Neural cell (in vitro differentiated cells): ENCODE data around the gene PARD6G. TPM values are rescaled to one million over a fixed set of nuclear protein-coding genes. Genes with fewer than 3 reads are reported as not detected.

Experiments
- H2AFZ ChIP-seq: fragments of 200-600, 300-800 bp; sonication (generic), shearing (Covaris generic); 2 replicates; pipeline ENCODE4 v1.6.0; 2014; ENCODE audit warnings: low read depth, mild to moderate bottlenecking, antibody characterized with exemption, low read length, moderate library complexity
- H3F3A ChIP-seq: fragments of 200-600 bp; shearing (Covaris generic); 2 replicates; pipeline ENCODE4 v1.6.1; 2016; ENCODE audit warnings: mild to moderate bottlenecking, moderate library complexity, mixed read lengths, antibody characterized with exemption, low read length; ENCODE audit not compliant: insufficient read depth, poor library complexity, severe bottlenecking
- H3K27ac ChIP-seq: fragments of 200-600, 300-800 bp; sonication (generic), shearing (Covaris generic); 2 replicates; pipeline ENCODE4 v1.5.1; 2014; ENCODE audit warnings: mild to moderate bottlenecking, low read length, moderate library complexity
- H3K27me3 ChIP-seq: fragments of 300-800, 200-600 bp; sonication (generic), shearing (Covaris generic); 2 replicates; pipeline ENCODE4 v1.6.0; 2014; ENCODE audit warnings: mild to moderate bottlenecking, low read depth, low read length, moderate library complexity; ENCODE audit not compliant: insufficient read depth
- H3K36me3 ChIP-seq: fragments of 300-800, 200-600 bp; sonication (generic), shearing (Covaris generic); 2 replicates; pipeline ENCODE4 v1.5.1; 2014; ENCODE audit warnings: mild to moderate bottlenecking, antibody characterized with exemption, low read length, moderate library complexity; ENCODE audit not compliant: insufficient read depth
- H3K4me2 ChIP-seq: fragments of 300-800, 200-600 bp; sonication (generic), shearing (Covaris generic); 2 replicates; pipeline ENCODE4 v1.6.0; 2014; ENCODE audit warnings: mild to moderate bottlenecking, low read length
- H3K4me3 ChIP-seq: fragments of 300-800, 200-600 bp; sonication (generic), shearing (Covaris generic); 2 replicates; pipeline ENCODE4 v1.5.1; 2014; ENCODE audit warnings: mild to moderate bottlenecking, low read length, moderate library complexity
- H3K79me2 ChIP-seq: fragments of 200-600 bp; shearing (Covaris generic); replicated peaks from 2 replicates; pipeline ENCODE4 v1.6.0; 2014; ENCODE audit warnings: mild to moderate bottlenecking, low read length, moderate library complexity; ENCODE audit not compliant: insufficient read depth
- H3K9ac ChIP-seq: fragments of 300-800, 200-600 bp; sonication (generic), shearing (Covaris generic); 2 replicates; pipeline ENCODE4 v1.6.1; 2016; ENCODE audit warnings: mild to moderate bottlenecking, low read length, mixed read lengths
- H3K9me2 ChIP-seq: fragments of 200-600 bp; shearing (Covaris generic); 2 replicates; pipeline ENCODE4 v1.6.1; 2016; ENCODE audit warnings: mild to moderate bottlenecking, low read length, mixed read lengths; ENCODE audit not compliant: insufficient read depth
- H3K9me3 ChIP-seq: fragments of 200-600, 300-800 bp; sonication (generic), shearing (Covaris generic); 2 replicates; pipeline ENCODE4 v1.6.1; 2016; ENCODE audit warnings: mild to moderate bottlenecking, mixed run types, low read length, moderate library complexity, mixed read lengths
- H4K20me1 ChIP-seq: fragments of 200-600 bp; shearing (Covaris generic); 2 replicates; pipeline ENCODE4 v1.6.1; 2016; ENCODE audit warnings: mild to moderate bottlenecking, mixed run types; ENCODE audit not compliant: insufficient read depth
- CTCF ChIP-seq: fragments of 450-650 bp; IDR thresholded peaks from 2 replicates; pipeline ENCODE4 v1.5.1; 2014; ENCODE audit warnings: antibody characterized with exemption, mild to moderate bottlenecking, moderate library complexity; ENCODE audit not compliant: poor library complexity, severe bottlenecking
- EP300 ChIP-seq: fragments of 450-650 bp; conservative IDR thresholded peaks from 2 replicates; pipeline ENCODE4 v1.6.1; 2014; ENCODE audit warnings: antibody characterized with exemption, mild to moderate bottlenecking, moderate library complexity; ENCODE audit not compliant: poor library complexity, severe bottlenecking
- EZH2 ChIP-seq: fragments of 200-600, 300-800 bp; shearing (Covaris generic), sonication (generic); IDR thresholded peaks from 2 replicates; pipeline ENCODE4 v1.6.1; 2014; ENCODE audit warnings: antibody characterized with exemption, low read length, borderline replicate concordance, mild to moderate bottlenecking; ENCODE audit not compliant: insufficient read depth, poor library complexity, severe bottlenecking
- MXI1 ChIP-seq: fragments of 450-650 bp; conservative IDR thresholded peaks from 2 replicates; pipeline ENCODE4 v1.6.1; 2014; ENCODE audit warnings: antibody characterized with exemption, mild to moderate bottlenecking; ENCODE audit not compliant: poor library complexity, severe bottlenecking
- POLR2AphosphoS5 ChIP-seq: IDR thresholded peaks from 2 replicates; pipeline ENCODE4 v1.6.1; 2012
- RAD21 ChIP-seq: fragments of 450-650 bp; conservative IDR thresholded peaks from 2 replicates; pipeline ENCODE4 v1.6.1; 2014; ENCODE audit warnings: antibody characterized with exemption, mild to moderate bottlenecking, moderate library complexity
- REST ChIP-seq: IDR thresholded peaks from 2 replicates; pipeline ENCODE4 v1.6.1; 2012; ENCODE audit warnings: borderline replicate concordance
- SMC3 ChIP-seq: fragments of 450-650 bp; conservative IDR thresholded peaks from 2 replicates; pipeline ENCODE4 v1.6.1; 2014; ENCODE audit warnings: antibody characterized with exemption, mild to moderate bottlenecking, moderate library complexity; ENCODE audit not compliant: poor library complexity
- TAF1 ChIP-seq: IDR thresholded peaks from 2 replicates; pipeline ENCODE4 v1.6.1; 2012; ENCODE audit warnings: low read depth
- polyA plus RNA-seq: library from polyadenylated mRNA; depleted of rRNA; stranded (reverse); fragments of >200 nt; gene quantifications from 2 replicates; pipeline ENCODE4 v1.2.3, GENCODE V29; 2014

PARD6G gene
- polyA plus RNA-seq, 1 donor from 2014 or later, result 9.3 TPM

DNA sequence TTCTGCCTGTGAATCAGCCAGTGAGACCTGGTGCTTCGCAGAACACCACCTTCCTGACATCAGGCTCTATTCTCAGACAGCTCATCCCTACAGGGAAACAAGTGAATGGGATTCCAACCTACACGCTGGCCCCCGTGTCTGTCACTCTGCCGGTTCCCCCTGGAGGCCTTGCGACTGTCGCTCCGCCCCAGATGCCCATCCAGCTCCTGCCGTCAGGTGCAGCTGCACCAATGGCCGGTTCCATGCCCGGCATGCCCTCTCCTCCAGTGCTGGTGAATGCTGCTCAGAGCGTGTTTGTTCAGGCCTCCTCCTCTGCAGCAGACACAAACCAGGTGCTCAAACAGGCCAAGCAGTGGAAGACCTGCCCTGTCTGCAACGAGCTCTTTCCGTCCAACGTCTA lies 110.2 kb downstream of the PARD6G start:
- Histone ChIP-seq H2AFZ (no peak overlapping the region), H3K9me3 (no peaks in the 10 kb centered on the region), H3K4me3 (no peak overlapping the region), H3K9me2 (no peaks in the 10 kb centered on the region), H4K20me1 (no peaks in the 10 kb centered on the region), H3K9ac (no peak overlapping the region), H3K36me3 (peaks cover 6% of the 10 kb centered on the region), H3K79me2 (no peaks in the 10 kb centered on the region), H3K27me3 (no peaks in the 10 kb centered on the region), H3F3A (no peaks in the 10 kb centered on the region), H3K4me2 (no peak overlapping the region), H3K27ac (no peak overlapping the region)
- TF ChIP-seq REST (no peak), CTCF (no peak), SMC3 (no peak)

- Histone ChIP-seq H3F3A (no peaks in the 10 kb centered on the region), H3K27me3 (no peaks in the 10 kb centered on the region), H2AFZ (no peak overlapping the region), H3K9me2 (no peaks in the 10 kb centered on the region), H3K9me3 (no peaks in the 10 kb centered on the region), H4K20me1 (no peaks in the 10 kb centered on the region), H3K27ac (no peak overlapping the region), H3K9ac (no peak overlapping the region), H3K4me3 (no peak overlapping the region), H3K4me2 (no peak overlapping the region), H3K79me2 (no peaks in the 10 kb centered on the region), H3K36me3 (peaks cover 6% of the 10 kb centered on the region)
- TF ChIP-seq RAD21 (no peak), EZH2 (no peak), SMC3 (no peak), TAF1 (no peak), MXI1 (no peak), POLR2AphosphoS5 (no peak), CTCF (no peak), EP300 (no peak), REST (no peak)
These were observed 110.6 kb downstream of the PARD6G start for GRCh38 chr18:80136679-80137078.
